ENCODE results near the gene LAMC1.

The LAMC1 gene

GRCh38 chr1:183152180-183152579 lies 129.0 kb downstream of the LAMC1 start:
- DNase-seq: no peak

GRCh38 chr1:183155939-183156338 lies 132.7 kb downstream of the LAMC1 start:
- DNase-seq: no peak

- no peak for DNase-seq
These were observed 136.7 kb downstream of the LAMC1 start for GRCh38 chr1:183159960-183160359.

- no peak for DNase-seq
These were observed 138.2 kb downstream of the LAMC1 start for GRCh38 chr1:183161391-183161790.

GRCh38 chr1:183163316-183163715 lies 140.1 kb downstream of the LAMC1 start:
- DNase-seq: no peak

- no peak for DNase-seq
These were observed 141.1 kb downstream of the LAMC1 start for GRCh38 chr1:183164340-183164739.

- no peak for DNase-seq
These were observed 141.7 kb downstream of the LAMC1 start for GRCh38 chr1:183164963-183165362.

GRCh38 chr1:183165456-183165855 lies 142.2 kb downstream of the LAMC1 start:
- no peak for DNase-seq

GRCh38 chr1:183166454-183166853 lies 143.2 kb downstream of the LAMC1 start:
- DNase-seq: no peak

GRCh38 chr1:183167676-183168075 lies 144.5 kb downstream of the LAMC1 start:
- DNase-seq: no peak

- no peak for DNase-seq
These were observed 145.1 kb downstream of the LAMC1 start for GRCh38 chr1:183168308-183168707.

GRCh38 chr1:183173828-183174227 lies 150.6 kb downstream of the LAMC1 start:
- DNase-seq: no peak

- no peak for DNase-seq
These were observed 152.4 kb downstream of the LAMC1 start for GRCh38 chr1:183175631-183176030.

GRCh38 chr1:183178545-183178944 lies 155.3 kb downstream of the LAMC1 start:
- no peak for DNase-seq

- DNase-seq: no peak
These were observed 155.8 kb downstream of the LAMC1 start for GRCh38 chr1:183179033-183179432.

GRCh38 chr1:183180218-183180617 lies 157.0 kb downstream of the LAMC1 start:
- no peak for DNase-seq

GRCh38 chr1:183180634-183181056 lies 157.4 kb downstream of the LAMC1 start:
- no peak for DNase-seq

- no peak for DNase-seq
These were observed 162.8 kb downstream of the LAMC1 start, which contains the start of gene LAMC2 for GRCh38 chr1:183185941-183186490. Gene LAMC2 (plus strand): TSS chr1:183186264. CDS start chr1:183186353, 89 bp downstream.

- no peak for DNase-seq
These were observed 163.6 kb downstream of the LAMC1 start for GRCh38 chr1:183186841-183187240.

- DNase-seq: no peak
These were observed 165.0 kb downstream of the LAMC1 start for GRCh38 chr1:183188240-183188639.

- DNase-seq: no peak
These were observed 168.6 kb downstream of the LAMC1 start for GRCh38 chr1:183191833-183192232.

GRCh38 chr1:183193963-183194525 lies 170.8 kb downstream of the LAMC1 start:
- no peak for DNase-seq

GRCh38 chr1:183194527-183195141 lies 171.4 kb downstream of the LAMC1 start:
- DNase-seq: no peak

GRCh38 chr1:183195142-183195574 lies 171.9 kb downstream of the LAMC1 start:
- DNase-seq: no peak

All from activated CD4-positive, CD25-positive, alpha-beta regulatory T cell (primary cell).